GM23248 (cell line): ENCODE data around the gene NAALADL2. TPM values are rescaled to one million over a fixed set of nuclear protein-coding genes. Genes with fewer than 3 reads are reported as not detected.

Experiments
- DNase-seq: peaks from one replicate; pipeline ENCODE4 v3.0.0-alpha.2; 2015
- H2AFZ ChIP-seq: fragments of 200-600 bp; sonication (generic); 2 replicates; pipeline ENCODE4 v1.6.1; 2016; ENCODE audit warnings: antibody characterized with exemption
- H3F3A ChIP-seq: fragments of 200-600 bp; sonication (generic); 2 replicates; pipeline ENCODE4 v1.6.1; 2016; ENCODE audit warnings: mild to moderate bottlenecking, antibody characterized with exemption, mixed run types; ENCODE audit not compliant: insufficient read depth
- H3K27ac ChIP-seq: fragments of 200-600 bp; sonication (generic); 2 replicates; pipeline ENCODE4 v1.5.1; 2016; ENCODE audit warnings: mild to moderate bottlenecking
- H3K27me3 ChIP-seq: fragments of 200-600 bp; sonication (generic); replicated peaks from 2 replicates; pipeline ENCODE4 v1.6.1; 2016; ENCODE audit warnings: mild to moderate bottlenecking; ENCODE audit not compliant: insufficient read depth
- H3K36me3 ChIP-seq: fragments of 200-600 bp; sonication (generic); 2 replicates; pipeline ENCODE4 v1.6.1; 2016; ENCODE audit warnings: low read depth, mild to moderate bottlenecking
- H3K4me1 ChIP-seq: fragments of 200-600 bp; sonication (generic); 2 replicates; pipeline ENCODE4 v1.6.1; 2016; ENCODE audit warnings: mild to moderate bottlenecking; ENCODE audit not compliant: insufficient read depth
- H3K4me2 ChIP-seq: fragments of 200-600 bp; sonication (generic); one replicate; pipeline ENCODE4 v1.6.1; 2016; ENCODE audit warnings: mild to moderate bottlenecking; ENCODE audit not compliant: unreplicated experiment
- H3K4me3 ChIP-seq: fragments of 200-600 bp; sonication (generic); 2 replicates; pipeline ENCODE4 v1.5.1; 2016; ENCODE audit warnings: mild to moderate bottlenecking
- H3K79me2 ChIP-seq: fragments of 200-600 bp; sonication (generic); 2 replicates; pipeline ENCODE4 v1.6.1; 2016; ENCODE audit warnings: mild to moderate bottlenecking; ENCODE audit not compliant: insufficient read depth
- H3K9ac ChIP-seq: fragments of 200-600 bp; sonication (generic); 2 replicates; pipeline ENCODE4 v1.6.1; 2016; ENCODE audit warnings: mild to moderate bottlenecking
- H3K9me2 ChIP-seq: fragments of 200-600 bp; sonication (generic); 2 replicates; pipeline ENCODE4 v1.6.1; 2016; ENCODE audit warnings: mixed run types, mild to moderate bottlenecking, moderate library complexity; ENCODE audit not compliant: insufficient read depth
- H3K9me3 ChIP-seq: fragments of 200-600 bp; sonication (generic); one replicate; pipeline ENCODE4 v1.6.1; 2017; ENCODE audit warnings: low read depth
- H4K20me1 ChIP-seq: fragments of 200-600 bp; sonication (generic); 2 replicates; pipeline ENCODE4 v1.6.0; 2016; ENCODE audit not compliant: insufficient read depth
- EZH2 ChIP-seq: fragments of 200-600 bp; sonication (generic); IDR thresholded peaks from 2 replicates; pipeline ENCODE4 v1.6.1; 2018; ENCODE audit warnings: antibody characterized with exemption, mild to moderate bottlenecking; ENCODE audit not compliant: insufficient read depth, poor library complexity, severe bottlenecking
- EZH2phosphoT487 ChIP-seq: fragments of 200-600 bp; sonication (generic); IDR thresholded peaks from 2 replicates; pipeline ENCODE4 v1.6.1; 2018; ENCODE audit warnings: antibody characterized with exemption, moderate library complexity, mild to moderate bottlenecking, low read depth; ENCODE audit not compliant: insufficient read depth
- WGBS, 2 experiments: methylation state at CpG; one replicate each; pipeline ENCODE4 v1.1.6; 2015 to 2017; ENCODE audit warnings: low lambda C conversion rate in 2 of 2, low coverage in 1 of 2; ENCODE audit errors: missing lambda C conversion rate in 2 of 2; 5-methylcytosine and 5-hydroxymethylcytosine counted together
- in situ Hi-C: fragments of 300-500 bp; cut with MboI; formaldehyde crosslinking; loops from 2 replicates; pipeline ENCODE4 v1.15.0; 2020
- polyA plus RNA-seq: library from polyadenylated mRNA; unstranded; fragments of >200 nt; fragmentation: Nextera tagmentation; extraction: Ambion mirVana; gene quantifications from 2 replicates; pipeline ENCODE4 v1.2.1, GENCODE V29; 2016
- total RNA-seq: library from RNA; depleted of rRNA; stranded (reverse); fragments of >200 nt; shearing (Covaris generic); gene quantifications from 2 replicates; pipeline ENCODE4 v1.2.3, GENCODE V29; 2014

The NAALADL2 gene
- total and polyA plus RNA-seq, 2 experiments from 2014 or later: 20.5 to 81.0 TPM

DNA sequence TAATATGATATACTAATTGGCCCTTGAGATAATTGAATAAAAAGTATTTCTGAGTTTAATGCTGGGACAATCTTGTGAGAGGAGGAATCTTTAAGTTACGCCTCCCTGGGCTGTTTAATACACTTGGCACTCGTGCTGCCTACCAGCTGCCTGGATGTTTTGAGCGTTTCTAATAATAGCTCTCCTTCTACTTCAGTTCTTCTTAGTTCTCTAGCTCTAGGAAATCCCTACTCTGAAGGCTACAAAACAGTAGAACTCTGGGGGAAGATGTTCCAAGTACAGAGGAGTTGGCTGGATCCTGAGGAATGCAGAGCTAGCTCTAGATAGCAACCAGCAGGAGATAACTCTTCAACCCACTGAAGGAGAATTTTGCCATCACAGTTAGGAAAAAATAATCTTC, 3.5 kb downstream of the NAALADL2 start:
- TF ChIP-seq EZH2phosphoT487 (no peak), EZH2 (no peak)
- no peak overlapping the region for H2AFZ ChIP-seq
- DNase-seq: no peak
- H3K9me2 ChIP-seq: no peaks in the 10 kb centered on the region
- WGBS, 2 experiments: 67 to 77% methylated on average over 3 of the region's 3 CpGs
- in situ Hi-C loops: no loop called here
- H3K4me3 ChIP-seq: no peak overlapping the region
- H3K4me2 ChIP-seq: no peak overlapping the region
- no peaks in the 10 kb centered on the region for H3K79me2 ChIP-seq
- H3K9ac ChIP-seq: no peak overlapping the region
- no peaks in the 10 kb centered on the region for H3K36me3 ChIP-seq
- H4K20me1 ChIP-seq: no peaks in the 10 kb centered on the region
- no peaks in the 10 kb centered on the region for H3K9me3 ChIP-seq
- H3K27ac ChIP-seq: no peak overlapping the region
- H3K4me1 ChIP-seq: 0 out of 2 replicates have a peak, but pooled peaks cover 6% of the 10 kb centered on the region
- no peaks in the 10 kb centered on the region for H3F3A ChIP-seq
- no peaks in the 10 kb centered on the region for H3K27me3 ChIP-seq

DNA sequence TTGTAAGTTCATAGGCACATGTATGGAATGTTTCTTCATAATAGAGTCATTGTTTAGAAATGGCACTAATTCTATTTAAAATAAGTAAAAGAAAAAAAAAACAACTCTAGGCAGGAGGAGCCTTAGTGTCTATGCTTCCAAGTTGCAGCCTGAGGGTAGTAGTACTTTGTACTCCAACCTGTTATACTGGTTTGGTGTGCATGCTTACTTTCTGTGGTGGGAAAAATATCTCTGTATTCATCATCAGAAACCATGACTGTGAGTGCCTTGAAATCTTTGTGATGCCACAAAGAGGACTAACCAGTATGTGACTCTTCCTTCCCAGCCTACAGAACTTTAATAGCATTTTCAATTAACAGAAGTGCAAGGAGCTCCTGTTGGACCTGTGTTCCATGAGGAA, 4.4 kb downstream of the NAALADL2 start:
- H3F3A ChIP-seq: no peaks in the 10 kb centered on the region
- no peak for TF ChIP-seq EZH2phosphoT487
- TF ChIP-seq EZH2: no peak
- H4K20me1 ChIP-seq: no peaks in the 10 kb centered on the region
- no peaks in the 10 kb centered on the region for H3K36me3 ChIP-seq
- H3K9me2 ChIP-seq: no peaks in the 10 kb centered on the region
- no peaks in the 10 kb centered on the region for H3K9me3 ChIP-seq
- peak; percentile 23 for DNase-seq
- H3K9ac ChIP-seq: no peak overlapping the region
- in situ Hi-C loops: no loop called here
- H3K4me3 ChIP-seq: no peak overlapping the region
- no peaks in the 10 kb centered on the region for H3K79me2 ChIP-seq
- no peak overlapping the region for H2AFZ ChIP-seq
- no peaks in the 10 kb centered on the region for H3K27me3 ChIP-seq
- no peak overlapping the region for H3K27ac ChIP-seq
- 0 out of 2 replicates have a peak, but pooled peaks cover 6% of the 10 kb centered on the region for H3K4me1 ChIP-seq
- H3K4me2 ChIP-seq: no peak overlapping the region

DNA sequence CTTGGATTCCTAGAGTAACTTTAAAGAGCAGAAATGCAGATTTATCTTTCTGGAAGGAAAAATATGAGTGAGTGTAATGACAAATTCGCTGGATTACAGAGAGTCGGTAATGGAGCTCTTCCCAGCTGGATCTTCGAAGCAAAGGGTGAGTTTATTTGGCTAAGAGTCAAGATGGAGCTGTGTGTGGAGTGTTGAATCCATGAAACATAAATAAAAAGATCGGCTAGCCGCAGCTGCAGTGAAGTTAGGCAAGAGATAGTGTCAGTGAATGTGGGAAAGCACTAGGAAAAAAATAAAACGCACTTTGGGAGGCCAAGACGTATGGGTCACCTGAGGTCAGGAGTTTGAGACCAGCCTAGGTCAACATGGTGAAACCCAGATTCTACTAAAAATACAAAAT, 10.3 kb downstream of the NAALADL2 start:
- Histone ChIP-seq H3K4me3 (no peak overlapping the region), H3K9ac (no peak overlapping the region), H3K27me3 (no peaks in the 10 kb centered on the region), H2AFZ (no peak overlapping the region), H3F3A (no peaks in the 10 kb centered on the region), H3K9me3 (no peaks in the 10 kb centered on the region), H3K79me2 (no peaks in the 10 kb centered on the region), H3K4me1 (no peaks in the 10 kb centered on the region), H4K20me1 (no peaks in the 10 kb centered on the region), H3K36me3 (no peaks in the 10 kb centered on the region), H3K27ac (no peak overlapping the region), H3K4me2 (no peak overlapping the region), H3K9me2 (no peaks in the 10 kb centered on the region)
- DNase-seq: no peak
- 85 to 93% methylated on average over 7 of the region's 7 CpGs for WGBS, 2 experiments
- in situ Hi-C loops: no loop called here
- TF ChIP-seq EZH2 (no peak), EZH2phosphoT487 (no peak)

DNA sequence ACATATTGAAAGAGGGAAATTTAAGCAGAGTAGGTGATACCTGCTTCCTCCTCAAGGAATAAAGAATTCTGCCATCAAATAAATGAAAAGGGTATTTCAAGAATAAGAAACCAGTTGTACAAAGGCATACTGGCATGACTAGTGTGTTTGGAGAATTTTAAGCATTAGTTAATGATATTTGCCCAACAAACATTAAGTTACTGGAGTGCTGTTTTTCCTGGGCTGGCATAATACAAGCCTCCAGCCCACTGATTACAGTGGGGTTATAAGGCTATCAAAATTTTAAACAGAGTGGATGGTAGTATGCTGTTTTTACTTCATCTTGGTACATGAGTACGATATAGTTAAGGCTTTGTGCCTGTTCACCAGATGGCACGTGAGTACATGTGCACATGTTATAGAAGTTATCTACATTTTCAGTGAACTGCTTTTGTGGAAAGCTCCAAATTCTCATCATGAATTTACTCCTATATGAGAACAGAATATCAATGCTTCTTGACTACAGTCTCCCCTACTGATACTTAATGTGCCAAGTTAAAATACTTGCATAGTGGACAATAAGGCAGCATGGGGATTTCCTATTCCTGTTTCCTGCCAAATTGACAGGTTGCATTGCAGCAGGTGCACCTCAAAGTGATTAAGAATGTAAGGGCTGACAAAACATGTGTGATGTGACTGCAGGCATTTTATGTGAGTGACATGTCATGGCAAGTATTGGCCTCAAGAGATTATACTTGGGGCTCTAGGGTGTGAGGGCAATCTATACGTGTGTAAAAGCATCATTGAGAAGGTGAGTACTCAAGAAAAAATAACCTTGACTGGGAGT, 14.9 kb downstream of the NAALADL2 start:
- H3K4me2 ChIP-seq: no peak overlapping the region
- no peaks in the 10 kb centered on the region for H3K27me3 ChIP-seq
- H2AFZ ChIP-seq: no peak overlapping the region
- no peak overlapping the region for H3K27ac ChIP-seq
- no peaks in the 10 kb centered on the region for H3K36me3 ChIP-seq
- H4K20me1 ChIP-seq: no peaks in the 10 kb centered on the region
- no peak for DNase-seq
- TF ChIP-seq EZH2 (no peak), EZH2phosphoT487 (no peak)
- no peaks in the 10 kb centered on the region for H3F3A ChIP-seq
- H3K4me1 ChIP-seq: no peaks in the 10 kb centered on the region
- no peak overlapping the region for H3K9ac ChIP-seq
- no peaks in the 10 kb centered on the region for H3K9me3 ChIP-seq
- H3K9me2 ChIP-seq: no peaks in the 10 kb centered on the region
- no peak overlapping the region for H3K4me3 ChIP-seq
- in situ Hi-C loops: no loop called here
- no peaks in the 10 kb centered on the region for H3K79me2 ChIP-seq
- WGBS, 2 experiments: 91% methylated on average over 3 of the region's 3 CpGs
